ENCODE measurements around the gene HOXA3. TPM values are rescaled to one million over a fixed set of nuclear protein-coding genes. Genes with fewer than 3 reads are reported as not detected.

Gene HOXA3
- total and polyA plus RNA-seq, 2 donors = 9.0 to 11.4 TPM

DNA sequence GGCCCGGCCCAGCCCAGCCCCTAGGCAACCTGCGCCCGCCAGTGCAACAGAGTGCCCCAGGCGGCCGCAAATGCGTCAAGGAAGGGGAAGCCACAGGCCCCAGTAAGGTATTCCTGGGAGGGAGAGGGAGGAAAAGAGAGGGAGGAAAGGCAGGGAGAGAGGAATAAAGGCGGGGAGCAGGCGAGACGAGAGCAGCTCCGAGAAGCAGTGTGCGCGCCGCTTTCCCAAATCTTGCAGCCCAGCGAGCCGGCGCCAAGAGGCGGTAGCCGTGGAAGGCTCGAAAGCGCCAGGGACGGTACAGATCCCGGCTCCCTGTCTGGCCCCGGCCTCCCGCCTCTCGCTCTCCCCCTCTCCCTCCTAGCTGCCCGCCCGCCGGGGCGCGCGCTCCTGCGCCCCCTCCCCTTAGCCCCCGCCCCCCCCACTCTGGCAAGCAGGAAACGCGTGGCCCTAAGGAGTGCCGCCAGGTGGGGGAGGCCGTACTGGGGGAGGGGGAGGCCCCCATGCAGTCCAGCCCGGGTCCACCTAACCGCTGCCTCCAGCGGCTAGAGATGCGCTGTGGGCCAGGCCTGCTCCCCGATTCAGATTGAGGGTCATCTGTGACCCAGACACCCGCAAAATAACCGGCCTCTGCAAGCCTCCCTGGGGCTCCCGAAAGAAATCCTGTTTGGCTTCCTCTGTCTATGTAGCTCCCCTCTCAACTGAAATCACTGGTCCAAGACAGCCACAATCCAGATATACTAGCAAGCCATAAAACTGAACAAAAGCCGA, 17.5 kb upstream of the HOXA3 start:
- Histone ChIP-seq H3K36me3 (ENCODE audit: insufficient read depth) (peaks cover 2% of the 10 kb centered on the region), H3K4me1 (ENCODE audit: insufficient read depth) (no peaks in the 10 kb centered on the region), H3K27ac (ENCODE audit: low read depth) (peak overlapping the region; percentile 98), H3K4me3 (ENCODE audit: low read depth, low read length) (peak overlapping the region; percentile 57)
- no peak for DNase-seq (ENCODE audit: extremely low spot score)
- 2% methylated on average over 46 of the region's 46 CpGs for WGBS

GRCh38 chr7:27168265-27168947, 16.0 kb upstream of the HOXA3 start:
- Histone ChIP-seq H3K4me3 (ENCODE audit: low read depth, low read length) (peak overlapping the region; percentile 57), H3K27ac (ENCODE audit: low read depth) (peak overlapping the region; percentile 98), H3K36me3 (ENCODE audit: insufficient read depth) (peaks cover 2% of the 10 kb centered on the region), H3K4me1 (ENCODE audit: insufficient read depth) (no peaks in the 10 kb centered on the region)
- WGBS = 18% methylated on average over 25 of the region's 25 CpGs
- no peak for DNase-seq (ENCODE audit: extremely low spot score)

GRCh38 chr7:27167916-27168264, 15.5 kb upstream of the HOXA3 start:
- DNase-seq (ENCODE audit: extremely low spot score) = no peak
- H3K27ac ChIP-seq (ENCODE audit: low read depth) = peak overlapping the region; percentile 98
- peak overlapping the region; percentile 57 for H3K4me3 ChIP-seq (ENCODE audit: low read depth, low read length)
- peaks cover 2% of the 10 kb centered on the region for H3K36me3 ChIP-seq (ENCODE audit: insufficient read depth)
- WGBS = 21% methylated on average over 4 of the region's 4 CpGs
- no peaks in the 10 kb centered on the region for H3K4me1 ChIP-seq (ENCODE audit: insufficient read depth)

DNA sequence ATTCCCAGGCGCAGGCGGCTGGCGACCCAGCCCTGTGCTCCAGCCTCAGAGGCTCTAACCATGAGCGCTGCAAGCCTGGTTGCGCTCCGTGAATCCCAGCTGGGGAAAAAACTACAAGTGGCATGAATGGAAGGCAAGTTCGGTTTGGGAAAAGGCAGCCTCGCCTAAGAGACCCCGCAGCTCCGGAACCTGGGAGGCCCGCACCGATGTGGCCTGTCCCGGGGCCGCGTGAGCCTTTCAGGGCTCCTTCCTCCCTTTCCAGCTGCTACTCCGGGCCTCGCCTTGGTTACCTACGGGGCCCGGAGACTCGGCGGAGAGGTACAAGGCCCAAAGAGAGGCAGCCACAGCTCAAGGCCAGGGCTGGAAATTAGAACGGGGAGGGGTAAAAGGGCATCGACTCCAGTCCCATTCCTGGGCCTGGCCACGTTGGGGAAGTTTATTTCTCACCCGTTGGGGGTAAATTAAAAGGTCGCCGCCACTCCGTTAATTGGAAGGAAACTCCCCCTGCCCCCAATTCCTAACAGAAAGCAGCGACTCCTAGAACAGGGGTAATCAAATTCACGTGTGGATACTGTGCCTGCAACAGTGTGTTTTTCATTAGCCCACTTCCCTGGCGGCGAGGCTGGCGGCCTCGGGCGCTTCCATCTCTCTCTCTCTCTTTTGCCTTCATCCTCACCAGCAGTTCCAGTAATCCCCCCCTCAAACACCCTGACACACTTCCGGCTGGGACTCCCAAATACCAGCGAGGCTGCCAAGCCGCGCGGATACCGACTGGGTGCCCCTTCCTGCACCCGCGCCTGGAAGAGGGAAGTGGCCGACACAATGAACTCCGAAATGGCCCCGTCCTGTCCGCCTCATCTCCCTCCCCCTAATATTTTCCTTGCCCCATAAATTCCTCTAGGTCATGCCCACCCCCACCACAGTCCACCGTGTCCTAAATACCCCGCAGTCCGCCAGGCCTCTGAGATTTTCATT, 14.4 kb upstream of the HOXA3 start:
- no peaks in the 10 kb centered on the region for H3K4me1 ChIP-seq (ENCODE audit: insufficient read depth)
- H3K36me3 ChIP-seq (ENCODE audit: insufficient read depth) = peaks cover 2% of the 10 kb centered on the region
- 14% methylated on average over 50 of the region's 50 CpGs for WGBS
- peak overlapping the region; percentile 98 for H3K27ac ChIP-seq (ENCODE audit: low read depth)
- no peak for DNase-seq (ENCODE audit: extremely low spot score)
- peak overlapping the region; percentile 74 for H3K4me3 ChIP-seq (ENCODE audit: low read depth, low read length)

- Histone ChIP-seq H3K36me3 (ENCODE audit: insufficient read depth) (no peaks in the 10 kb centered on the region), H3K27ac (ENCODE audit: low read depth) (peak overlapping the region; percentile 98), H3K4me3 (ENCODE audit: low read depth, low read length) (peak overlapping the region; percentile 74), H3K4me1 (ENCODE audit: insufficient read depth) (no peaks in the 10 kb centered on the region)
- WGBS = 8% methylated on average over 46 of the region's 46 CpGs
- DNase-seq (ENCODE audit: extremely low spot score) = no peak
These were observed 13.7 kb upstream of the HOXA3 start for GRCh38 chr7:27165996-27166530.

- Histone ChIP-seq H3K4me3 (ENCODE audit: low read depth, low read length) (peak within 1 kb of the TSS; percentile 74), H3K27ac (ENCODE audit: low read depth) (peak within 1 kb of the TSS; percentile 98), H3K36me3 (ENCODE audit: insufficient read depth) (no peaks in the 10 kb centered on the region), H3K4me1 (ENCODE audit: insufficient read depth) (no peaks in the 10 kb centered on the region)
- 2% methylated on average over 82 of the region's 82 CpGs for WGBS
- DNase-seq (ENCODE audit: extremely low spot score) = peak; percentile 89
These were observed 13.0 kb upstream of the HOXA3 start, which contains the start of gene HOXA9 for GRCh38 chr7:27165089-27165995. TSS of gene HOXA9 (minus strand) at chr7:27165537. CDS start at chr7:27165457, 80 bp downstream.

GRCh38 chr7:27164367-27165088, 12.1 kb upstream of the HOXA3 start:
- Histone ChIP-seq H3K36me3 (ENCODE audit: insufficient read depth) (no peaks in the 10 kb centered on the region), H3K4me1 (ENCODE audit: insufficient read depth) (no peaks in the 10 kb centered on the region), H3K27ac (ENCODE audit: low read depth) (peak overlapping the region; percentile 84), H3K4me3 (ENCODE audit: low read depth, low read length) (peak overlapping the region; percentile 74)
- WGBS = 8% methylated on average over 47 of the region's 47 CpGs
- no peak for DNase-seq (ENCODE audit: extremely low spot score)

DNA sequence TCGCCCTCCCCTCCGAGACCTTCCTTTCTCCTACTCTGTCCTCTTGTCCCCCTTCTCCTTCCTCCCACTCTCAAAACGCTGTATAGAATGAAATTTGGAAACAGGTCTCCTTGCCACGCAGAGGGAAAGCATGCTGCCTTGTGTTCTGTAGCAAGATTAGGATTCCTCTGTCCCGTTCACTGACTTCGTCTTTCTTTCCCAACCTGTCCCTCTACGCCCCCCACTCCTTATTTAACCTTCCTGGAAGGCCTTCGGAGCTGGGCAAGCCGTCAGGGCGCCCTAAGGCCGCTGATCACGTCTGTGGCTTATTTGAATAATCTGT, 11.6 kb upstream of the HOXA3 start:
- 19% methylated on average over 12 of the region's 12 CpGs for WGBS
- no peaks in the 10 kb centered on the region for H3K4me1 ChIP-seq (ENCODE audit: insufficient read depth)

DNA sequence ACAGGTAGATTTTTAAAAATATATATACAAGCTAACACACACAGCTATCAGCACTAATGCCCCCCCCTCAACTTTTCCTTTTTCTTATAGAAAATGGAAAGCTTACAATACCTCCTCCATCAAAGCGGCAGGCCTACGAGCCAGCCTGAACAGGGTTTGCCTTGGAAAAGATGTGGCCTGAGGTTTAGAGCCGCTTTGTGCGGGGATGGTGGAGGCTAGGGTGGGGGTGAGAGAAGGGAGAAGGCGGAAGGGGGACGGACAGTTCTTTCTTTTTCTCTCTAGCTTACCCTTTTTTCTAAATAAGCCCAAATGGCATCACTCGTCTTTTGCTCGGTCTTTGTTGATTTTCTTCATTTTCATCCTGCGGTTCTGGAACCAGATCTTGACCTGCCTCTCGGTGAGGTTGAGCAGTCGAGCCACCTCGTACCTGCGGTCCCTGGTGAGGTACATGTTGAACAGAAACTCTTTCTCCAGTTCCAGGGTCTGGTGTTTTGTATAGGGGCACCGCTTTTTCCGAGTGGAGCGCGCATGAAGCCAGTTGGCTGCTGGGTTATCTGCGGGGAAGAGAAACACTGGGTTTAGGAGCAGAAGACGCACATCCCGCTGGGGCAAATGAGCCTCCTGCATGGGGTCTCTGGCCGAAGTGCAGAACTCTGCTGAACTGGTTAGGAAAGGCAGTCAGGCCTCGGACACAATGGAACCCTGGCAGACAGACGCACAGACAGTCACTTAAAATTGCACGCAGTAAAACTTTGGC, 11.1 kb upstream of the HOXA3 start:
- WGBS = 37% methylated on average over 24 of the region's 24 CpGs
- Histone ChIP-seq H3K4me1 (ENCODE audit: insufficient read depth) (no peaks in the 10 kb centered on the region), H3K27ac (ENCODE audit: low read depth) (no peak overlapping the region), H3K4me3 (ENCODE audit: low read depth, low read length) (peak overlapping the region; percentile 74), H3K36me3 (ENCODE audit: insufficient read depth) (no peaks in the 10 kb centered on the region)
- no peak for DNase-seq (ENCODE audit: extremely low spot score)

More for the DNA sequence above, 11.6 kb upstream of the HOXA3 start:
- Histone ChIP-seq H3K36me3 (ENCODE audit: insufficient read depth) (no peaks in the 10 kb centered on the region), H3K27ac (ENCODE audit: low read depth) (no peak overlapping the region), H3K4me3 (ENCODE audit: low read depth, low read length) (peak overlapping the region; percentile 74)
- no peak for DNase-seq (ENCODE audit: extremely low spot score)

DNA sequence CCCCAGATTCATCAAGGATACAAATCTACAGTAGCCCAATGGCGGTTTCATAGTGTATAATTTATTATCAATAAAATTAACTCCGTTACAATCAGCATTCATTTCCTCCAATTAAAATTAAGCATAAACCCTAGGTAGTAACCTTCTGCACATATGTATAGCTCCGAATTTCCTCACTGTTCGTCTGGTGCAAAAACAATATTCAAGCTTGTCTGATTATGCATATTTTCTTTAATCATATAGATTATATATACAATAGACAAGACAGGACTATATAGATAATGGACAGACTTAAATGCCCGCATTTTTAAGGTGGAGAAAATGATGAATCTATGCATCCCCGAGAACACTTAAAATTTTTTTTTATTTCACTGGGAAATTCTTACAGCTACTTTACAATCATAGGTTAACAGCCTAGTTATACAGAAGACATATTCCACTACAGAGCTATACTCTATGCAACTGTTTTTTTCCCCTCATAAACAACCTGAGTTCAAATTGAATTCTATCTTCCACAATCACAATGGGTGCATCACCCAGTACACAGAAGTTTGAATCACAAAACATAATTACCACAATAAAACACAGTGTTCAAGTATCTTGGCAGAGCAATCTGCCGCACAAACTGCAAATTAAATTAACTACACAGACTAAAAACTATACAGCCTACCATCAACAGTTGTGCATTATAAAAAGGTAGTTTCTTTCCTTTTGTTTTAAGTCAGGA, 10.3 kb upstream of the HOXA3 start:
- no peaks in the 10 kb centered on the region for H3K4me1 ChIP-seq (ENCODE audit: insufficient read depth)
- H3K27ac ChIP-seq (ENCODE audit: low read depth) = no peak overlapping the region
- peak overlapping the region; percentile 74 for H3K4me3 ChIP-seq (ENCODE audit: low read depth, low read length)
- 52% methylated on average over 7 of the region's 7 CpGs for WGBS
- no peaks in the 10 kb centered on the region for H3K36me3 ChIP-seq (ENCODE audit: insufficient read depth)
- DNase-seq (ENCODE audit: extremely low spot score) = no peak

Data from urinary bladder (tissue), 4 donors.